Neural cell (in vitro differentiated cells): ENCODE results near the gene TBX4. TPM values are rescaled to one million over a fixed set of nuclear protein-coding genes. Genes with fewer than 3 reads are reported as not detected.

Experiments used
- H2AFZ ChIP-seq: fragments of 200-600, 300-800 bp; sonication (generic), shearing (Covaris generic); 2 replicates; pipeline ENCODE4 v1.6.0; 2014; ENCODE audit warnings: low read depth, mild to moderate bottlenecking, antibody characterized with exemption, low read length, moderate library complexity
- H3F3A ChIP-seq: fragments of 200-600 bp; shearing (Covaris generic); 2 replicates; pipeline ENCODE4 v1.6.1; 2016; ENCODE audit warnings: mild to moderate bottlenecking, moderate library complexity, mixed read lengths, antibody characterized with exemption, low read length; ENCODE audit not compliant: insufficient read depth, poor library complexity, severe bottlenecking
- H3K27ac ChIP-seq: fragments of 200-600, 300-800 bp; sonication (generic), shearing (Covaris generic); 2 replicates; pipeline ENCODE4 v1.5.1; 2014; ENCODE audit warnings: mild to moderate bottlenecking, low read length, moderate library complexity
- H3K27me3 ChIP-seq: fragments of 300-800, 200-600 bp; sonication (generic), shearing (Covaris generic); 2 replicates; pipeline ENCODE4 v1.6.0; 2014; ENCODE audit warnings: mild to moderate bottlenecking, low read depth, low read length, moderate library complexity; ENCODE audit not compliant: insufficient read depth
- H3K36me3 ChIP-seq: fragments of 300-800, 200-600 bp; sonication (generic), shearing (Covaris generic); 2 replicates; pipeline ENCODE4 v1.5.1; 2014; ENCODE audit warnings: mild to moderate bottlenecking, antibody characterized with exemption, low read length, moderate library complexity; ENCODE audit not compliant: insufficient read depth
- H3K4me2 ChIP-seq: fragments of 300-800, 200-600 bp; sonication (generic), shearing (Covaris generic); 2 replicates; pipeline ENCODE4 v1.6.0; 2014; ENCODE audit warnings: mild to moderate bottlenecking, low read length
- H3K4me3 ChIP-seq: fragments of 300-800, 200-600 bp; sonication (generic), shearing (Covaris generic); 2 replicates; pipeline ENCODE4 v1.5.1; 2014; ENCODE audit warnings: mild to moderate bottlenecking, low read length, moderate library complexity
- H3K79me2 ChIP-seq: fragments of 200-600 bp; shearing (Covaris generic); replicated peaks from 2 replicates; pipeline ENCODE4 v1.6.0; 2014; ENCODE audit warnings: mild to moderate bottlenecking, low read length, moderate library complexity; ENCODE audit not compliant: insufficient read depth
- H3K9ac ChIP-seq: fragments of 300-800, 200-600 bp; sonication (generic), shearing (Covaris generic); 2 replicates; pipeline ENCODE4 v1.6.1; 2016; ENCODE audit warnings: mild to moderate bottlenecking, low read length, mixed read lengths
- H3K9me2 ChIP-seq: fragments of 200-600 bp; shearing (Covaris generic); 2 replicates; pipeline ENCODE4 v1.6.1; 2016; ENCODE audit warnings: mild to moderate bottlenecking, low read length, mixed read lengths; ENCODE audit not compliant: insufficient read depth
- H3K9me3 ChIP-seq: fragments of 200-600, 300-800 bp; sonication (generic), shearing (Covaris generic); 2 replicates; pipeline ENCODE4 v1.6.1; 2016; ENCODE audit warnings: mild to moderate bottlenecking, mixed run types, low read length, moderate library complexity, mixed read lengths
- H4K20me1 ChIP-seq: fragments of 200-600 bp; shearing (Covaris generic); 2 replicates; pipeline ENCODE4 v1.6.1; 2016; ENCODE audit warnings: mild to moderate bottlenecking, mixed run types; ENCODE audit not compliant: insufficient read depth
- CTCF ChIP-seq: fragments of 450-650 bp; IDR thresholded peaks from 2 replicates; pipeline ENCODE4 v1.5.1; 2014; ENCODE audit warnings: antibody characterized with exemption, mild to moderate bottlenecking, moderate library complexity; ENCODE audit not compliant: poor library complexity, severe bottlenecking
- EP300 ChIP-seq: fragments of 450-650 bp; conservative IDR thresholded peaks from 2 replicates; pipeline ENCODE4 v1.6.1; 2014; ENCODE audit warnings: antibody characterized with exemption, mild to moderate bottlenecking, moderate library complexity; ENCODE audit not compliant: poor library complexity, severe bottlenecking
- EZH2 ChIP-seq: fragments of 200-600, 300-800 bp; shearing (Covaris generic), sonication (generic); IDR thresholded peaks from 2 replicates; pipeline ENCODE4 v1.6.1; 2014; ENCODE audit warnings: antibody characterized with exemption, low read length, borderline replicate concordance, mild to moderate bottlenecking; ENCODE audit not compliant: insufficient read depth, poor library complexity, severe bottlenecking
- MXI1 ChIP-seq: fragments of 450-650 bp; conservative IDR thresholded peaks from 2 replicates; pipeline ENCODE4 v1.6.1; 2014; ENCODE audit warnings: antibody characterized with exemption, mild to moderate bottlenecking; ENCODE audit not compliant: poor library complexity, severe bottlenecking
- POLR2AphosphoS5 ChIP-seq: IDR thresholded peaks from 2 replicates; pipeline ENCODE4 v1.6.1; 2012
- RAD21 ChIP-seq: fragments of 450-650 bp; conservative IDR thresholded peaks from 2 replicates; pipeline ENCODE4 v1.6.1; 2014; ENCODE audit warnings: antibody characterized with exemption, mild to moderate bottlenecking, moderate library complexity
- REST ChIP-seq: IDR thresholded peaks from 2 replicates; pipeline ENCODE4 v1.6.1; 2012; ENCODE audit warnings: borderline replicate concordance
- SMC3 ChIP-seq: fragments of 450-650 bp; conservative IDR thresholded peaks from 2 replicates; pipeline ENCODE4 v1.6.1; 2014; ENCODE audit warnings: antibody characterized with exemption, mild to moderate bottlenecking, moderate library complexity; ENCODE audit not compliant: poor library complexity
- TAF1 ChIP-seq: IDR thresholded peaks from 2 replicates; pipeline ENCODE4 v1.6.1; 2012; ENCODE audit warnings: low read depth
- polyA plus RNA-seq: library from polyadenylated mRNA; depleted of rRNA; stranded (reverse); fragments of >200 nt; gene quantifications from 2 replicates; pipeline ENCODE4 v1.2.3, GENCODE V29; 2014

TBX4 gene
- polyA plus RNA-seq, 1 donor from 2014 or later = not detected

GRCh38 chr17:61533797-61534196, 81.6 kb downstream of the TBX4 start:
- no peak overlapping the region for H3K27ac ChIP-seq
- H3K4me3 ChIP-seq = no peak overlapping the region
- no peaks in the 10 kb centered on the region for H3K9me3 ChIP-seq
- no peaks in the 10 kb centered on the region for H3F3A ChIP-seq
- H3K9me2 ChIP-seq = no peaks in the 10 kb centered on the region
- H4K20me1 ChIP-seq = no peaks in the 10 kb centered on the region
- no peaks in the 10 kb centered on the region for H3K27me3 ChIP-seq
- H3K4me2 ChIP-seq = no peak overlapping the region
- H3K79me2 ChIP-seq = no peaks in the 10 kb centered on the region
- TF ChIP-seq EP300 (no peak), POLR2AphosphoS5 (no peak), MXI1 (no peak)
- H3K9ac ChIP-seq = no peak overlapping the region
- no peak overlapping the region for H2AFZ ChIP-seq
- H3K36me3 ChIP-seq = no peaks in the 10 kb centered on the region

GRCh38 chr17:61534414-61534813, 82.2 kb downstream of the TBX4 start:
- no peaks in the 10 kb centered on the region for H3K27me3 ChIP-seq
- H3K27ac ChIP-seq = no peak overlapping the region
- no peaks in the 10 kb centered on the region for H3K36me3 ChIP-seq
- no peak overlapping the region for H3K4me2 ChIP-seq
- H3K4me3 ChIP-seq = no peak overlapping the region
- H3K9me2 ChIP-seq = no peaks in the 10 kb centered on the region
- no peak for TF ChIP-seq REST
- TF ChIP-seq RAD21 = no peak
- TF ChIP-seq EP300 = no peak
- TF ChIP-seq EZH2 = no peak
- TF ChIP-seq SMC3 = no peak
- TF ChIP-seq CTCF = no peak
- TF ChIP-seq TAF1 = no peak
- no peaks in the 10 kb centered on the region for H4K20me1 ChIP-seq
- H3F3A ChIP-seq = no peaks in the 10 kb centered on the region
- H3K9ac ChIP-seq = no peak overlapping the region
- no peaks in the 10 kb centered on the region for H3K79me2 ChIP-seq
- no peaks in the 10 kb centered on the region for H3K9me3 ChIP-seq
- no peak overlapping the region for H2AFZ ChIP-seq

Other genes starting within 250 kb of the TBX4 start
- not detected in 2 replicates for gene TBX2, start 52.6 kb upstream of the TBX4 start, polyA plus RNA-seq
- gene NACA2, start 138.8 kb downstream of the TBX4 start, polyA plus RNA-seq = not detected in 2 replicates